NCI-H1417 (cell line): ENCODE measurements around the gene STK11IP.
"Not testable (repeated sequence)": the region's sequence is repeated elsewhere in the genome, so short reads cannot be mapped to it uniquely, and the experiment has no call there.

Source experiments
- DNase-seq, 3 experiments: peaks; one replicate each; lab custom pipeline; 2025; lab: John Stamatoyannopoulos, UW

STK11IP gene

GRCh38 chr2:219634951-219635751, 37.5 kb downstream of the STK11IP start:
- DNase-seq = no peak

- DNase-seq = no peak
These were observed 38.7 kb downstream of the STK11IP start for GRCh38 chr2:219636144-219636915.

- DNase-seq = no peak
These were observed 39.5 kb downstream of the STK11IP start for GRCh38 chr2:219636941-219637841.

GRCh38 chr2:219637842-219638185, 40.2 kb downstream of the STK11IP start:
- DNase-seq = no peak

GRCh38 chr2:219638217-219638947, 40.7 kb downstream of the STK11IP start:
- DNase-seq = no peak

GRCh38 chr2:219638948-219639755, 41.5 kb downstream of the STK11IP start:
- no peak for DNase-seq

- no peak for DNase-seq
These were observed 43.9 kb downstream of the STK11IP start for GRCh38 chr2:219641390-219642068.

- DNase-seq = no peak
These were observed 44.4 kb downstream of the STK11IP start for GRCh38 chr2:219642069-219642454.

- peak; percentile 71 to 94 (median 86) for DNase-seq
These were observed 44.9 kb downstream of the STK11IP start for GRCh38 chr2:219642465-219643083.

- no peak for DNase-seq
These were observed 45.4 kb downstream of the STK11IP start for GRCh38 chr2:219643084-219643473.

- DNase-seq = peak in 1 of 3 experiments; percentile 4
These were observed 46.2 kb downstream of the STK11IP start for GRCh38 chr2:219643788-219644398.

- peak in 1 of 3 experiments; percentile 21 for DNase-seq
These were observed 47.3 kb downstream of the STK11IP start for GRCh38 chr2:219644801-219645480.

GRCh38 chr2:219645631-219646527, 48.2 kb downstream of the STK11IP start:
- no peak for DNase-seq

GRCh38 chr2:219648176-219648575, 50.5 kb downstream of the STK11IP start:
- no peak for DNase-seq

GRCh38 chr2:219648963-219649362, 51.3 kb downstream of the STK11IP start:
- no peak for DNase-seq

GRCh38 chr2:219650426-219651248, 53.0 kb downstream of the STK11IP start:
- DNase-seq = no peak

- DNase-seq = not testable (repeated sequence)
These were observed 54.0 kb downstream of the STK11IP start for GRCh38 chr2:219651656-219652055.
